H9 (cell line): Measurements from ENCODE around the gene SH3RF2. TPM values are rescaled to one million over a fixed set of nuclear protein-coding genes. Genes with fewer than 3 reads are reported as not detected.

ENCODE experiments used
- DNase-seq: peaks from one replicate; pipeline ENCODE4 v3.0.0-alpha.2; 2017
- H2AFZ ChIP-seq: one replicate; pipeline ENCODE4 v1.6.1; 2013; ENCODE audit warnings: mild to moderate bottlenecking, low read length, control low read depth, moderate library complexity
- H2AK5ac ChIP-seq: 2 replicates; pipeline ENCODE4 v1.6.1; 2013; ENCODE audit warnings: low read length, control low read depth, mixed read lengths; ENCODE audit not compliant: insufficient read length
- H2BK120ac ChIP-seq: one replicate; pipeline ENCODE4 v1.6.1; 2013; ENCODE audit warnings: low read depth, mild to moderate bottlenecking, low read length, control low read depth, inconsistent platforms; ENCODE audit not compliant: poor library complexity, severe bottlenecking
- H2BK12ac ChIP-seq: 2 replicates; pipeline ENCODE4 v1.6.1; 2013; ENCODE audit warnings: low read length, control low read depth, mixed read lengths, low read depth; ENCODE audit not compliant: insufficient read length
- H2BK15ac ChIP-seq: 2 replicates; pipeline ENCODE4 v1.6.1; 2013; ENCODE audit warnings: low read depth, low read length, control low read depth
- H2BK20ac ChIP-seq: one replicate; pipeline ENCODE4 v1.6.1; 2013; ENCODE audit warnings: low read depth, mild to moderate bottlenecking, low read length, control low read depth, inconsistent platforms; ENCODE audit not compliant: poor library complexity, severe bottlenecking
- H2BK5ac ChIP-seq: 2 replicates; pipeline ENCODE4 v1.6.1; 2013; ENCODE audit warnings: low read length, control low read depth, mixed read lengths; ENCODE audit not compliant: insufficient read length
- H3K14ac ChIP-seq: 2 replicates; pipeline ENCODE4 v1.6.1; 2013; ENCODE audit warnings: low read length, control low read depth; ENCODE audit not compliant: insufficient read depth
- H3K18ac ChIP-seq: 2 replicates; pipeline ENCODE4 v1.6.1; 2013; ENCODE audit warnings: low read depth, mild to moderate bottlenecking, mixed read lengths, low read length, control low read depth; ENCODE audit not compliant: insufficient read length
- H3K23ac ChIP-seq: 2 replicates; pipeline ENCODE4 v1.6.1; 2013; ENCODE audit warnings: low read length, control low read depth, mixed read lengths, low read depth; ENCODE audit not compliant: insufficient read length
- H3K23me2 ChIP-seq: 2 replicates; pipeline ENCODE4 v1.6.1; 2013; ENCODE audit warnings: low read depth, mild to moderate bottlenecking, mixed read lengths, low read length, control low read depth; ENCODE audit not compliant: insufficient read length, poor library complexity, severe bottlenecking
- H3K27ac ChIP-seq: 2 replicates; pipeline ENCODE4 v1.5.1; 2013; ENCODE audit warnings: low read length, control low read depth, mixed read lengths, low read depth; ENCODE audit not compliant: insufficient read length
- H3K27me3 ChIP-seq: 2 replicates; pipeline ENCODE4 v1.6.1; 2013; ENCODE audit warnings: low read length, control low read depth, inconsistent platforms; ENCODE audit not compliant: insufficient read depth
- H3K4ac ChIP-seq: 2 replicates; pipeline ENCODE4 v1.6.1; 2013; ENCODE audit warnings: low read depth, mild to moderate bottlenecking, control low read depth, inconsistent platforms, low read length, moderate library complexity
- H3K4me1 ChIP-seq: 2 replicates; pipeline ENCODE4 v1.6.1; 2013; ENCODE audit warnings: low read length, control low read depth, inconsistent platforms; ENCODE audit not compliant: insufficient read depth
- H3K4me2 ChIP-seq: 2 replicates; pipeline ENCODE4 v1.6.1; 2013; ENCODE audit warnings: low read length, control low read depth, mixed read lengths; ENCODE audit not compliant: insufficient read length, insufficient read depth
- H3K56ac ChIP-seq: 2 replicates; pipeline ENCODE4 v1.6.1; 2013; ENCODE audit warnings: low read depth, mild to moderate bottlenecking, mixed read lengths, low read length, control low read depth; ENCODE audit not compliant: insufficient read length
- H3K79me1 ChIP-seq: 2 replicates; pipeline ENCODE4 v1.6.1; 2013; ENCODE audit warnings: low read depth, mild to moderate bottlenecking, moderate library complexity, low read length, control low read depth, inconsistent platforms; ENCODE audit not compliant: insufficient read depth, poor library complexity, severe bottlenecking
- H3K79me2 ChIP-seq: 2 replicates; pipeline ENCODE4 v1.6.1; 2013; ENCODE audit warnings: low read length, control low read depth, inconsistent platforms; ENCODE audit not compliant: insufficient read depth
- H3K9ac ChIP-seq: 2 replicates; pipeline ENCODE4 v1.6.1; 2013; ENCODE audit warnings: low read length, control low read depth, mixed read lengths; ENCODE audit not compliant: insufficient read length; ENCODE audit errors: extremely low read depth
- H3K9me3 ChIP-seq: one replicate; pipeline ENCODE4 v1.6.1; 2013; ENCODE audit warnings: low read depth, low read length, inconsistent platforms; ENCODE audit not compliant: control insufficient read depth
- H3T11ph ChIP-seq: one replicate; pipeline ENCODE4 v1.6.1; 2013; ENCODE audit warnings: mild to moderate bottlenecking, low read length, control low read depth, inconsistent platforms
- H4K20me1 ChIP-seq: one replicate; pipeline ENCODE4 v1.6.1; 2013; ENCODE audit not compliant: control insufficient read depth, insufficient read length, insufficient read depth
- H4K5ac ChIP-seq: 2 replicates; pipeline ENCODE4 v1.6.1; 2013; ENCODE audit warnings: low read depth, mild to moderate bottlenecking, mixed read lengths, low read length, control low read depth; ENCODE audit not compliant: insufficient read length
- H4K8ac ChIP-seq: replicated peaks from 2 replicates; pipeline ENCODE4 v1.6.1; 2013; ENCODE audit warnings: low read length, control low read depth, mixed read lengths, low read depth; ENCODE audit not compliant: insufficient read length
- H4K91ac ChIP-seq: 2 replicates; pipeline ENCODE4 v1.6.1; 2013; ENCODE audit warnings: low read depth, mild to moderate bottlenecking, moderate library complexity, mixed read lengths, low read length, control low read depth; ENCODE audit not compliant: insufficient read length
- H3K27ac Mint-ChIP-seq, 3 experiments: 2 replicates in 2 of 3; 3 replicates in 1 of 3; pipeline ENCODE4 v1.8.0; 2020 to 2021; ENCODE audit warnings: mixed read lengths in 3 of 3, mild to moderate bottlenecking in 1 of 3, moderate library complexity in 1 of 3
- H3K27me3 Mint-ChIP-seq: 2 replicates; pipeline ENCODE4 v1.8.0; 2021; ENCODE audit warnings: low read depth, mild to moderate bottlenecking, moderate library complexity, mixed read lengths
- H3K36me3 Mint-ChIP-seq, 3 experiments: 2 replicates in 2 of 3; 3 replicates in 1 of 3; pipeline ENCODE4 v1.8.0; 2020 to 2021; ENCODE audit warnings: low read depth in 3 of 3, mixed read lengths in 3 of 3; ENCODE audit not compliant: insufficient read depth in 1 of 3
- H3K4me1 Mint-ChIP-seq, 2 experiments: 2 replicates each; pipeline ENCODE4 v1.8.0; 2020; ENCODE audit warnings: mixed read lengths in 2 of 2
- H3K4me3 Mint-ChIP-seq, 2 experiments: 2 replicates in 1 of 2; 3 replicates in 1 of 2; pipeline ENCODE4 v1.8.0; 2020 to 2021; ENCODE audit warnings: mild to moderate bottlenecking in 2 of 2, mixed read lengths in 2 of 2, moderate library complexity in 1 of 2
- H3K9me3 Mint-ChIP-seq, 2 experiments: 2 replicates in 1 of 2; 3 replicates in 1 of 2; pipeline ENCODE4 v1.8.0; 2020; ENCODE audit warnings: mild to moderate bottlenecking in 2 of 2, mixed read lengths in 2 of 2, moderate library complexity in 1 of 2
- WGBS: extraction: QIAGEN DNeasy Blood & Tissue Kit; methylation state at CpG from one replicate; pipeline ENCODE4 v1.1.7; 2013; ENCODE audit warnings: missing lambda C conversion rate, low lambda C conversion rate, mixed read lengths; ENCODE audit not compliant: insufficient read length; ENCODE audit errors: extremely low coverage; 5-methylcytosine and 5-hydroxymethylcytosine counted together
- total RNA-seq: library from RNA; stranded (reverse); gene quantifications from 2 replicates; pipeline ENCODE4 v1.2.1, GENCODE V29; 2021
- TF ChIP-seq, protein P1 (sequence below): fragments of 200-600 bp; sonication (generic); conservative IDR thresholded peaks from 3 replicates; pipeline ENCODE4 v1.8.0; 2021; ENCODE audit warnings: antibody characterized with exemption, mild to moderate bottlenecking

Gene SH3RF2
- total RNA-seq, 1 experiment from 2014 or later: 0.66 TPM

DNA sequence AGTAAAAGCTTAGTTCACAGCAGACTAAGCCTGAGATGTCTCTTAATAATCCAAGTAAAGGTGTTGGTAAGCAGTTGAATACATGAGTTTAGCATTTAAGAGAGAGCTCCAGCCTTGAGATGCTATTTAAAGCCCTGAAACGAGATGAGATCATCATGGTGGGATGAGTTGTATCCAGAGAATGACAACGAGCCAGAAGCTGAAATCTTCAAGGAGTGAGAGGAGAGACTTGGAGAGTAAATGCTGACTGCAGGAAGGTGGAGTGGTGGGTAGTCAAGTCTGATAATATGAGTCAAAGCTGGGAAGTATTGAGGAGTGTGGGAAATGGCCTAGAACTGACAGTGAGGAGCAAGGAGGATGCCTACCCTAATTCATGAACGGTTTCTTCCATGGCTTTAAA, 115.3 kb downstream of the SH3RF2 start:
- no peaks in the 10 kb centered on the region for H3K4me1 ChIP-seq
- no peak overlapping the region for H3K14ac ChIP-seq
- no peak overlapping the region for H3K4me3 Mint-ChIP-seq
- H3K27ac Mint-ChIP-seq: no peak overlapping the region
- H3K27ac ChIP-seq: no peak overlapping the region
- no peak overlapping the region for H2BK12ac ChIP-seq
- no peak overlapping the region for H4K91ac ChIP-seq
- H4K8ac ChIP-seq: no peak overlapping the region
- H3K4me1 Mint-ChIP-seq: peaks cover 10 to 12% of the 10 kb centered on the region in 2 experiments
- no peak overlapping the region for H2BK120ac ChIP-seq
- H3K23me2 ChIP-seq: no peaks in the 10 kb centered on the region
- H4K20me1 ChIP-seq: no peaks in the 10 kb centered on the region
- no peak overlapping the region for H2BK15ac ChIP-seq
- no peak overlapping the region for H3K23ac ChIP-seq
- H3K79me2 ChIP-seq: no peaks in the 10 kb centered on the region
- no peaks in the 10 kb centered on the region for H3K27me3 Mint-ChIP-seq
- no peak for DNase-seq
- H3K9me3 Mint-ChIP-seq: no peaks in the 10 kb centered on the region
- no peak overlapping the region for H4K5ac ChIP-seq
- no peaks in the 10 kb centered on the region for H3K79me1 ChIP-seq
- no peaks in the 10 kb centered on the region for H3K36me3 Mint-ChIP-seq
- no peak overlapping the region for H3K9ac ChIP-seq
- no peak overlapping the region for H2AFZ ChIP-seq
- no peak overlapping the region for H2BK5ac ChIP-seq
- no peak overlapping the region for H3K4ac ChIP-seq
- no peak overlapping the region for H2BK20ac ChIP-seq
- H3K18ac ChIP-seq: no peak overlapping the region
- WGBS: no CpG with 5 or more reads among the region's 3 CpGs
- no peak overlapping the region for H3K4me2 ChIP-seq
- H3K9me3 ChIP-seq: no peaks in the 10 kb centered on the region
- TF ChIP-seq, protein P1, sequence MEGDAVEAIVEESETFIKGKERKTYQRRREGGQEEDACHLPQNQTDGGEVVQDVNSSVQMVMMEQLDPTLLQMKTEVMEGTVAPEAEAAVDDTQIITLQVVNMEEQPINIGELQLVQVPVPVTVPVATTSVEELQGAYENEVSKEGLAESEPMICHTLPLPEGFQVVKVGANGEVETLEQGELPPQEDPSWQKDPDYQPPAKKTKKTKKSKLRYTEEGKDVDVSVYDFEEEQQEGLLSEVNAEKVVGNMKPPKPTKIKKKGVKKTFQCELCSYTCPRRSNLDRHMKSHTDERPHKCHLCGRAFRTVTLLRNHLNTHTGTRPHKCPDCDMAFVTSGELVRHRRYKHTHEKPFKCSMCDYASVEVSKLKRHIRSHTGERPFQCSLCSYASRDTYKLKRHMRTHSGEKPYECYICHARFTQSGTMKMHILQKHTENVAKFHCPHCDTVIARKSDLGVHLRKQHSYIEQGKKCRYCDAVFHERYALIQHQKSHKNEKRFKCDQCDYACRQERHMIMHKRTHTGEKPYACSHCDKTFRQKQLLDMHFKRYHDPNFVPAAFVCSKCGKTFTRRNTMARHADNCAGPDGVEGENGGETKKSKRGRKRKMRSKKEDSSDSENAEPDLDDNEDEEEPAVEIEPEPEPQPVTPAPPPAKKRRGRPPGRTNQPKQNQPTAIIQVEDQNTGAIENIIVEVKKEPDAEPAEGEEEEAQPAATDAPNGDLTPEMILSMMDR: no peak
- H3K56ac ChIP-seq: no peak overlapping the region
- H2AK5ac ChIP-seq: no peak overlapping the region
- H3K27me3 ChIP-seq: no peaks in the 10 kb centered on the region
- no peak overlapping the region for H3T11ph ChIP-seq
